Stimulated activated CD8-positive, alpha-beta memory T cell treated with anti-CD3 and anti-CD28 coated beads, Interleukin-12 subunit alpha, Interleukin-12 subunit beta, amount 100 ng/mL, for 4 hours (primary cell): ENCODE data around the gene NODAL.
"Not testable (repeated sequence)": the region's sequence is repeated elsewhere in the genome, so short reads cannot be mapped to it uniquely, and the experiment has no call there.

ENCODE experiments used
- DNase-seq: peaks from one replicate; pipeline ENCODE4 v3.0.0-alpha.2; 2020; ENCODE audit warnings: low read depth

NODAL gene

DNA sequence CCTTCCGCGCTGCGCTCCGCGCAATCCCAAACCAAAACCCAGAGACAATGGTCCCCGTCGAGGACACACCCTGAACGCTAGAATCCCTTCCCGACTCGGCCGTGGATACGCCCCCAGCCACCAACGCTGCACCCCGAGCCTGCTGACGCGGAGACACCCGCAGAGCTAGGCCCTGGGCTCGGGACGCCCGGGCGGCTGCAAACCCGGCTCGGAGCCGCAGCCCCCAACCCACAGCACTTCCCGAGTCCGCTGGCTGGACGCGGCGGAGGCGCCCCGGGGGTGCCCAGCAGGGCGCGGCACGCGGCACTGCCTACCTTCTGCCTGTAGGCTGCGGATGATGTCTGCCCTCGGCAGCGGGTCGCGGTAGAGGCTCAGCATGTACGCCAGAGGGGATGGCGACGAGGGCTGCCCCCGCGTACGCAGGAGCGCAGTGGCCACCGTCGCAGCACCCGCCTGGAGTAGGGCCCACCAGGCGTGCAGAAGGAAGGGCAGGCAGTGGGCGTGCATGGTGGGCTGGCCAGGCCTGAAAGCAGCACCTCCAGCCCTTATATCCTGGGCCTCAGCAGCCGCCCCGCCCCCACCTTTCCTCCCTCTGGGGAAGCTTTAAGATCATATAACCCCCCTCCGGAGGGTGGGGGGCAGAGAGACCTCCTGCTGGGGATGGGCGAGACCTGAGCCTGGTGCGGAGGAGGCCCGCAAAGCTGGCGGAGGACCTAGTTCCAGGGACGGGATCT is at the start of gene NODAL:
Gene NODAL (minus strand): TSS at position 521 of the 734 bp plus-strand sequence. CDS start 14 bp downstream, at position 507.
- DNase-seq = no peak

GRCh38 chr10:70490142-70490541 is 48.7 kb upstream of the NODAL start:
- DNase-seq = no peak

GRCh38 chr10:70487824-70488223 is 46.3 kb upstream of the NODAL start:
- DNase-seq = no peak

- not testable (repeated sequence) for DNase-seq
Measured at GRCh38 chr10:70483872-70484271, 42.4 kb upstream of the NODAL start.

GRCh38 chr10:70482982-70483760 is 41.7 kb upstream of the NODAL start:
- DNase-seq = no peak

DNA sequence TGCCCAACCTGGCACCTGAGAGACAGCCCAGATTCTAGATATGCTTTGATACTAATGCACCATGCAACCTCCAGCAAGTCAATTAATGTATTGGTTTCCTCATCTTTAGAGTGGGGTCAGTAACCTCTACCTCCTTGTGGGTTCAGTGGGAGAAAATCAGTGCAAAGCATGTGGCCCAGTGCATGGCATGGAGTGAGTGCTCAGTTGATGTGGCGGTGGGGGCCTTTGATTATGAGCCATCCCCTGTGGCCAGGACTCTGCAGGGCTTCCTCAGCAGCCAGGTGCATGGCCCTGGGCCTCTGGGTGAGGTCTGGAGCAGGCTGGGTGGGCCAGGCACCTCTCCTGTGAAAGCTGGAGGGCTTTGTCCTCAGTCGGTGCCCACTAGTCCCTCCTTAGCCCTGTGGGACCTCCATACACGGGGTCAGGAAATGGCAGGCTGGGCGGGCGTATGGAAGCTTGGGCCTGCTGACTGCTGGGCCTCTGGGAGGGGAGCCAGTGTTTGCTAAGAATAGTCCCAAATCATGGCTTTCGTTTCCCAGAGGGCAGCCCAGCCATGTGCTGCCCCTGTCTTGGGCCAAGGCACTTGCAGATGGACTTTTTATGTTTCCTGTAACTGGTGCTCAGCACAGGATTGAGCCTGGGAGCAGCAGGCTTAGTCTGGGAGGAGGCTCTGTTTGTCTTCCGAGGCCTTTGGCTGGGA is 40.5 kb upstream of the NODAL start:
- no peak for DNase-seq

DNA sequence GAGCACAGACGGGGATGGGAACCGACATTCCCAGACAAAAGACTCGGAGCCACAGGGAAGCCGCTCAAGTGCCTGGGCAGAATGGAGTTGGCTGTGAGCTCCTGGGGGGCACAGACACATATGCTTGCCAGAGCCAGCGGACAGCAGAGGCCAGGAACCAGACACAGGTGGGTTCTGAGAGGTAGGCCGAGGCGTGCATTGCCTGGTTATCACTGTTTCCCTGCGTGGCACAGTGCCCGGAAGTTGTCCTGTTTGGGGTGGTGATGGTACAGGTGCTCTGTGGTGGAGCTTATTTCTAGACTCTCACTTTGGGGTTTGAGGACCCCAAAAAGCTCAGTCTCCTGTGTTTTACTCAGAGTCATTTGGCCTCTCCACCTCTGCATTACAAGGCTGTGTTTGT is 39.6 kb upstream of the NODAL start:
- DNase-seq = no peak

GRCh38 chr10:70480239-70480861 is 38.9 kb upstream of the NODAL start:
- DNase-seq = no peak

DNA sequence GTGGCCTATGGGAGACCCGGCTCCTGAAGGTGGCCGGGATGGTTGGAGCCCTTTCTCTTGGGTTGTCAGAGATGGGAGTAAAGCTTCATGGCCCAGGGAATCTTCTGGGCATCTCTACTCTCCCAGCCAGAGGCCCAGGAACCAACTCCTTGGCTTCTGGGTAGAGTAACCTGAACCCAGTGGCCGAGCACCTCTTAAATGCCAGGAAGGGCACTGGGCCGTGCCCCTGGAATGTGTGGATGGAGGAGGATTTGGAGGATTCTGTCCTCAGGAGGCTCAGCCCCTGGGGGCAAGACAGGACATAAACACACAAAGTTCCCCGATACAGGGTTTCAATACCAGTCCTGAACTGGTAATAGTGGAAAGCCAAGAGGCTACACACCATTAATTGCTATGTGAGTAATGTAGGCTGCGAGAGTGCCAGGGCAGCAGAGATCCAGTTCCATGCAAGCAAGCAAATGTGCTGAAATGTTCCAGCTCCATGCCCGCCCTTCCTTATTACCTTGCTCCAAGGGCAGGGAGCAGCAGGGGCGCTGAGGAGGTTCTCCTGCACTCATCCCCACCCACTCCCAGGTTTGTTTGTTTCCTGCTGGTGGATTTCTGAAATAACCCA is 38.3 kb upstream of the NODAL start:
- DNase-seq = no peak

DNA sequence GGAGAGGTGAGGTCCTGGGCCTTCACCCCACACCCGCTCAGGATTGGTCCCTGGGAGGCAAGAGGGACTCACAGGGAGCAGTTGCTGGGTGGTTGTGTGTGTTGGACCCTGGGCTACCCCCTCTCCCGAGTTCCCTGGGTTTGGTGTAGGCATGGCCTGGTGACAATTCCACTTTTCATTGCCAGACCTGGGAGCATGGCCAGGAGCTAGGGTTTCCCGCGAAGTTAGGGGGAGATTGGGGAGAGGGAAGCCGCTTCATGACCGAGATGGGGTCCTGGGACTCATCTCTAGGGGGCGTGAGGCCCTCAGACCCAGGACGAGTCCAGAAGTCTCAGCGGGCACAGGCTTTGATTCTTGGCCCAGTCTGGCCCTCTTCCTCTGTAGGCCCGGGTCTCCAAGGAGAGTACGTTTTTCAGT is 37.7 kb upstream of the NODAL start:
- DNase-seq = no peak

DNA sequence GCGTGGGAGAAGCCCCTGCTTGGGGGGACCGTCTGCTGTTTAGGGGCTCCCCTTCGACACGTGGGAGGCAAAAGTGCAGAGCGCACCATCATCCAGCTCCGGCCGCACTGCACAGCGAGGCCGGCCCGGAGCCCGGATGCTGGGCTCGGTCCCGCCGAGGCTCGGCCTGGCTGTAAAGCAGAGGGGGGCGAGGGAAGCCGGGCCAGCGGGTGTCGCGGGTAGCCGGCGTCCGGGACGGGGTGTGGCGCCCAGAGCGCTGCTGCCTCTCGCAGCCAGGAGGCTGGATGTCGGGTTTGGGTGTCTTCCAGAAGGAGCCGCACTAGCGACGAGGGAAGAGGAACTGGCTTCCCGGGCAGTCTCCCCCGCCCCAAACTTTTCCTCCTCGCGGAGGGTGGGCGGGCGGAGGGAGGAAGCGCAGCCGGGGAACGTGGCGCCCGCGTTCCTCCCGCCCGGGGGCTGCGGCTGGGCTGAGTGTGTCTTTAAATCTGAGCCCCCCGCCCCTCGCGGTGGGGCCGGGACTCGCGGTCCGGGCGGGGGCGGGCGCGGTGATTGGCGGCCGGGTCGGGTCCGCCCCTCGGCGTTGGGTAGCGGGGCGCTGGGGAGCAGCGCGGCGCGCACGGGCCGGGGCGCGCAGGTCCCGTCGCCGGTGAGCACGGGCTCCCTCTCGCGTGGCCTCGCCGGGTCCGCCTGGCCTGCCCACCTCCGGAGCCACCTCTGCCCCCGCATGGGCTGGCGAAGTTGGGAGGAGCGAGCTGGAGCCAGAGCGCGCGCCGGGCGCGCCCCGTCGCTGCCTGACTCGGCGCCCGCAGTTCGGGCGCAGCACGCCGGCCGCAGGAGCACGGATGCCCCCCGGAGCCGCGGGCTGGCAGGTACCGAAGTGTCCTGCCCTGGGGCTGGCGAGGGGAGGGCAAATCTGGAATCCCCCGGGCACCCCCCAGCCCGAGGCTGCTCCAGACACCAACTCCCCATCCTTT is 37.0 kb upstream of the NODAL start, which contains the start of gene PALD1:
Gene PALD1 (plus strand): TSS at position 577 of the 974 bp plus-strand sequence. CDS start 47,185 bp downstream, outside the sequence.
- DNase-seq = peak; percentile 44

GRCh38 chr10:70477661-70478162 is 36.2 kb upstream of the NODAL start:
- peak; percentile 75 for DNase-seq

DNA sequence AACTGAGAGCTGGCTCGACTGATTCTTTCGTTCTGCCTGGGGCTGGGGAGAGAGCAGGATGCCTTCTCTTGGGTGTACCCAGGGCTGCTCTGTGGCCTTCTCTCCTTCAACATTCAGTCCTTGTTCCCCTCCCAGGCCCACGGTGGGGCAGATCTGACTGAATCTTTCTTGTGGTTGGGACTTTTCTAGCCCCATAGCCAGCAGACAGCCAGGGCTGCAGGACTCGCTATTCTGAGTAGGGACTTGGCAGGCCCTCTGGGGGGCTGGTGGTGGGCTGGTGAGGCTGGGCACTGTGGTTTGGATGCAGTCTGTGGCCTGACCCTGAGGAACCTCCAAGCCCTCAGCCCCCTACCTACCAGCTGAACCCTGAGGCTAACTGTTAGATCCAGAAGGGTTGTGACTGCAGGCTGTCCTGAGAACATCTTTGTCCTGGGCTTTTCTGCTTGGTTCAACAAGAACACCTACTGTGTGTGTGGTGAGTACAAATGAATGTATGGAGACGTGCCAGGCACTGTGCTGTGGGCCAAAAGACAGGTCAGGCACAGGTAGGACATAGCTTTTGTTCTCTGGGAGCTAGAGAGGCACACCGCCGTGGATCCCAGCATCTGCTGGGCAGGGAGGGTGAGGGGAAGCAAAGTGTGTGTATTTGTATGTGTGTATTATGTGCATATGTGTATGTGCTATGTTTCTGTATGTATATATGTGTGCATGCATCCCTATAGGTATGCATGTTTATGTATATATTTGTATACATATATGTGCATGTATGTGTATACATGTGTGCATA is 35.0 kb upstream of the NODAL start:
- no peak for DNase-seq

- DNase-seq = no peak
Measured at GRCh38 chr10:70475661-70476060, 34.2 kb upstream of the NODAL start.

GRCh38 chr10:70474780-70475179 is 33.3 kb upstream of the NODAL start:
- DNase-seq = no peak

- no peak for DNase-seq
Measured at GRCh38 chr10:70472799-70473454, 31.4 kb upstream of the NODAL start.

DNA sequence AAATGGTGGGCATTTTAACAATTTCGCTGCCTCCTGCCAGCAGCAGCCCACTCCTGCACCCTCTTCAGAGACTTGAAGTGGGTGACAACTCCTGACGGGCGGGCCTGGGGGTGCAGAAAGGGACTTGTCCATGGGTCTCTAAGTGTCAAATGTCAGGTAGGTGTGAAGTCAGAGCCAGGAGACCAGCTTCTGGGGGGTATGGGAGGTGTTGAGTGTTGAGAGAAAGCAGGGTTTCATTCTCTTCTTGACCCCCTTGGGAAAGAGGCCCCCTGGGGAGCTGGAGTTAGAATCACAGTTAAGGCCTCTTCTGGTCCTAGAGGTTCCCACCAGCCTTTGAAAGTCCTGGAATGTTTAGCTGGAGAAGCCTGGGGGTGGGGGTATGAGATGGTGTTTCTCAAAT is 25.5 kb upstream of the NODAL start:
- DNase-seq = no peak

GRCh38 chr10:70465832-70466231 is 24.4 kb upstream of the NODAL start:
- DNase-seq = no peak

DNA sequence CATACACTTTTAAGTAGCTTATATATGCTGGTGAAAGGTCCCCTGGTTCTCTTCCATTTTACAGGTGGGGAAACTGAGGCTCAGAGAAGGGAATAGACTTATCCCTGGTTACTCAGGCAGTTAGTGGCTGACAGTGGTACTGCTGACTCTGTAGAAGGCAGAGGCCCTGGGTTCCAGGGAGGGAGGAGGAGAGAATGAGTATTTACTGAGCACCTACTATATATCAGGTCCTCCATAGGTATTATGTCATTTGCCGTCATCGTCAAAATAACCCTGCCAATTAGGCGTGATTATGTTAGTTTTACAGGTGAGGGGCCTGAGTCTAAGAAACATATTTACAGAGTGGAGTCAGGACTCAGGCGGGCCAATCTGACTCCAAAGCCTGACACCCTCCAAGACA is 23.8 kb upstream of the NODAL start:
- no peak for DNase-seq
